K562 (cell line): ENCODE results near the gene TFAP2B. TPM values are rescaled to one million over a fixed set of nuclear protein-coding genes. Genes with fewer than 3 reads are reported as not detected.

Source experiments
- ATAC-seq: fragments of 200-7000 bp; cut with Tn5 transposase; 3 replicates; pipeline ENCODE4 v1.9.1; 2020; ENCODE audit warnings: moderate library complexity
- BruUV-seq: library from RNA; stranded (reverse); fragments of 400-500 nt; replicated peaks from 2 replicates; lab custom pipeline; 2021; lab: Mats Ljungman, UMichigan
- CTCF ChIA-PET: fragments of 300-600 bp; formaldehyde crosslinking; extraction: SDS; loops from one replicate; lab custom pipeline; 2021; ENCODE audit warnings: low intra/inter-chr PET ratio; lab: Yijun Ruan, JAX
- POLR2A ChIA-PET: fragments of 300-600, 350-650 bp; sonication (Branson Sonifier 250); formaldehyde crosslinking; extraction: SDS; loops from one replicate; lab custom pipeline; 2021; ENCODE audit warnings: antibody characterized with exemption, inconsistent platforms; lab: Yijun Ruan, JAX
- DNase-seq, 4 experiments: peaks; one replicate each; pipeline versions ENCODE4 v3.0.0 to v3.0.0-alpha.2; 2011 to 2018; ENCODE audit warnings: low spot score in 3 of 4, mixed read lengths in 3 of 4; ENCODE audit errors: extremely low read depth in 1 of 4
- FAIRE-seq: peaks from 2 replicates; lab custom pipeline; 2011; peaks lifted over from hg19 to GRCh38; lab: Jason Lieb, UNC
- H2AFZ ChIP-seq: 2 replicates; pipeline ENCODE4 v1.6.0; 2011; ENCODE audit warnings: low read depth, low read length, control low read depth, inconsistent platforms
- H3K27ac ChIP-seq: fragments of 200-600 bp; 3 replicates; pipeline ENCODE4 v1.8.0; 2011; ENCODE audit warnings: low read depth, mild to moderate bottlenecking, control low read depth, inconsistent platforms, low read length, moderate library complexity, mixed read lengths; ENCODE audit errors: extremely low read depth
- H3K27me3 ChIP-seq, 2 experiments: fragments of 300-600 bp in 1 of 2; 2 replicates in 1 of 2; 3 replicates in 1 of 2; pipeline versions ENCODE4 v1.6.0 to v1.8.0; 2011; ENCODE audit warnings: inconsistent platforms in 2 of 2, low read length in 2 of 2, mild to moderate bottlenecking in 1 of 2, mixed read lengths in 1 of 2, moderate library complexity in 1 of 2; ENCODE audit not compliant: control insufficient read depth in 2 of 2, insufficient read depth in 2 of 2
- H3K36me3 ChIP-seq: fragments of 300-600 bp; 3 replicates; pipeline ENCODE4 v1.8.0; 2011; ENCODE audit warnings: mild to moderate bottlenecking, low read length, inconsistent platforms; ENCODE audit not compliant: control insufficient read depth, insufficient read depth
- H3K4me1 ChIP-seq, 2 experiments: fragments of 200-600 bp in 1 of 2; replicated peaks in 1 of 2; 2 replicates in 1 of 2; 3 replicates in 1 of 2; pipeline versions ENCODE4 v1.5.1 to v1.8.0; 2011; ENCODE audit warnings: inconsistent platforms in 2 of 2, low read length in 2 of 2, mild to moderate bottlenecking in 1 of 2, mixed read lengths in 1 of 2, moderate library complexity in 1 of 2; ENCODE audit not compliant: control insufficient read depth in 2 of 2, insufficient read depth in 2 of 2
- H3K4me2 ChIP-seq: 2 replicates; pipeline ENCODE4 v1.6.1; 2011; ENCODE audit warnings: low read length, control low read depth, inconsistent platforms, mixed read lengths; ENCODE audit not compliant: insufficient read depth
- H3K4me3 ChIP-seq: fragments of 200-600 bp; sonication (generic), shearing (Covaris generic); 2 replicates; pipeline ENCODE4 v1.5.1; 2016; ENCODE audit warnings: control low read depth, inconsistent platforms
- H3K79me2 ChIP-seq: fragments of 200-600 bp; 3 replicates; pipeline ENCODE4 v1.8.0; 2011; ENCODE audit warnings: low read length, inconsistent platforms; ENCODE audit not compliant: control insufficient read depth, insufficient read depth
- H3K9ac ChIP-seq, 2 experiments: 2 replicates each; pipeline versions ENCODE4 v1.6.0 to v1.6.1; 2011; ENCODE audit warnings: low read depth in 2 of 2, low read length in 2 of 2, control low read depth in 1 of 2, inconsistent platforms in 1 of 2, mild to moderate bottlenecking in 1 of 2, mixed read lengths in 1 of 2; ENCODE audit not compliant: insufficient read depth in 1 of 2
- H3K9me1 ChIP-seq: one replicate; pipeline ENCODE4 v1.6.0; 2011; ENCODE audit warnings: inconsistent platforms, mild to moderate bottlenecking, low read length, moderate library complexity; ENCODE audit not compliant: control insufficient read depth, insufficient read depth
- H3K9me3 ChIP-seq: replicated peaks from 2 replicates; pipeline ENCODE4 v1.5.1; 2011; ENCODE audit warnings: low read depth, low read length, inconsistent platforms; ENCODE audit not compliant: control insufficient read depth, insufficient read depth
- H4K20me1 ChIP-seq: replicated peaks from 2 replicates; pipeline ENCODE4 v1.6.1; 2011; ENCODE audit warnings: low read length, inconsistent platforms, mixed read lengths; ENCODE audit not compliant: control insufficient read depth, insufficient read depth
- CEBPZ ChIP-seq: fragments of 150-350 bp; IDR thresholded peaks from 2 replicates; pipeline ENCODE4 v1.6.1; 2014; ENCODE audit warnings: low read depth, mild to moderate bottlenecking, low read length, borderline replicate concordance
- HLTF ChIP-seq: fragments of 450-650 bp; IDR thresholded peaks from 2 replicates; pipeline ENCODE4 v1.6.1; 2016
- MTF1 ChIP-seq: fragments of 250-450 bp; sonication (Bioruptor Pico); IDR thresholded peaks from 2 replicates; pipeline ENCODE4 v1.9.0; 2021; ENCODE audit warnings: moderate library complexity, mild to moderate bottlenecking, inconsistent platforms, borderline replicate concordance
- SIX5 ChIP-seq, 2 experiments: IDR thresholded peaks; 2 replicates each; pipeline ENCODE4 v1.6.1; 2011; ENCODE audit warnings: low read length in 2 of 2, borderline replicate concordance in 1 of 2, low read depth in 1 of 2, mild to moderate bottlenecking in 1 of 2, moderate library complexity in 1 of 2; ENCODE audit not compliant: insufficient read depth in 1 of 2
- TFE3 ChIP-seq: fragments of 450-650 bp; formaldehyde crosslinking; IDR thresholded peaks from 2 replicates; pipeline ENCODE4 v1.4.0; 2020; ENCODE audit warnings: mild to moderate bottlenecking, mixed read lengths
- ZEB2 ChIP-seq: fragments of 450-650 bp; IDR thresholded peaks from 2 replicates; pipeline ENCODE4 v1.6.1; 2016
- ZNF253 ChIP-seq: fragments of 250-450 bp; sonication (Bioruptor Pico); conservative IDR thresholded peaks from 2 replicates; pipeline ENCODE4 v1.6.1; 2021; ENCODE audit warnings: mild to moderate bottlenecking
- WGBS: fragments of 100-300 bp; shearing (Covaris generic); methylation state at CpG from one replicate; pipeline ENCODE4 v1.1.6; 2016; ENCODE audit warnings: low coverage, mixed read lengths; ENCODE audit not compliant: insufficient coverage; ENCODE audit errors: missing lambda C conversion rate; 5-methylcytosine and 5-hydroxymethylcytosine counted together
- in situ Hi-C: fragments of 300-500 bp; cut with MboI; formaldehyde crosslinking; loops from 4 replicates; pipeline ENCODE4 v1.15.0; 2018; ENCODE audit warnings: inconsistent platforms, mixed read lengths
- intact Hi-C: fragments of 100-400 bp; cut with micrococcal nuclease; formaldehyde crosslinking; loops from 2 replicates; pipeline ENCODE4 v1.14.2; 2022
- polyA plus RNA-seq, 8 experiments: library from polyadenylated mRNA; depleted of rRNA in 4 of 8; stranded (reverse) in 5 of 8; unstranded in 3 of 8; fragments of >200 nt; fragmentation: Nextera tagmentation in 2 of 8; fragmentation: Illumina TruSeq in 1 of 8; extraction: Ambion mirVana in 2 of 8; extraction: Trizol in 1 of 8; gene quantifications; 2 replicates each; pipeline versions ENCODE4 v1.2.1 to v1.2.3, GENCODE V29; 2011 to 2014; ENCODE audit warnings: inconsistent platforms in 1 of 8, missing spikeins in 1 of 8
- total RNA-seq, 7 experiments: library from RNA; depleted of rRNA in 6 of 7; stranded (reverse); fragments of >200 nt in 6 of 7; fragmentation: Illumina TruSeq in 2 of 7; extraction: Trizol in 2 of 7; gene quantifications; 2 replicates each; pipeline versions ENCODE4 v1.2.1 to v1.2.3, GENCODE V29; 2011 to 2021; ENCODE audit warnings: low replicate concordance in 1 of 7

TFAP2B gene
- total and polyA plus RNA-seq, 9 of the 15 experiments (the other 6 are each of a cell fraction or from before 2014, with no cell fraction given), result not detected

- Histone ChIP-seq H3K9me3 (0 out of 2 replicates have a peak, but pooled peaks cover 2% of the 10 kb centered on the region), H3K4me1 (peaks cover 2 to 16% of the 10 kb centered on the region in 2 experiments; a peak in 4 of 5 replicates), H3K36me3 (no peaks in the 10 kb centered on the region), H4K20me1 (no peaks in the 10 kb centered on the region), H3K4me3 (no peak overlapping the region), H3K9ac (no peak overlapping the region), H2AFZ (peak overlapping the region; percentile 75), H3K27ac (no peak overlapping the region), H3K4me2 (no peak overlapping the region), H3K9me1 (no peaks in the 10 kb centered on the region), H3K79me2 (no peaks in the 10 kb centered on the region), H3K27me3 (no peaks in the 10 kb centered on the region)
- ATAC-seq (no peak), FAIRE-seq (no peak), DNase-seq (no peak)
- in situ Hi-C loops (no loop called here), intact Hi-C loops (no loop called here)
- BruUV-seq, result no TSS peak
- ChIA-PET POLR2A (no interaction called here), CTCF (no interaction called here)
- TF ChIP-seq HLTF (no peak), MTF1 (CRISPR knock-in tag) (no peak), CEBPZ (no peak), TFE3 (CRISPR knock-in tag) (no peak), ZNF253 (CRISPR knock-in tag) (no peak), ZEB2 (no peak), SIX5 (IDR thresholded peaks at IDR 0.05; ENCODE audit: borderline replicate concordance in 1 of 2, insufficient read depth in 1 of 2, low read depth in 1 of 2, low read length in 2 of 2) (no peak)
- 50% methylated on average over 15 of the region's 16 CpGs for WGBS
Observed at GRCh38 chr6:50846144-50846851, 27.6 kb downstream of the TFAP2B start.
